ENCODE measurements around the gene CCDC87. TPM values are rescaled to one million over a fixed set of nuclear protein-coding genes. Genes with fewer than 3 reads are reported as not detected.

Gene CCDC87
- total and polyA plus RNA-seq, 2 donors (not counting 3 experiments of a cell fraction or from before 2014, with no cell fraction given), result 0.06 to 0.22 TPM

DNA sequence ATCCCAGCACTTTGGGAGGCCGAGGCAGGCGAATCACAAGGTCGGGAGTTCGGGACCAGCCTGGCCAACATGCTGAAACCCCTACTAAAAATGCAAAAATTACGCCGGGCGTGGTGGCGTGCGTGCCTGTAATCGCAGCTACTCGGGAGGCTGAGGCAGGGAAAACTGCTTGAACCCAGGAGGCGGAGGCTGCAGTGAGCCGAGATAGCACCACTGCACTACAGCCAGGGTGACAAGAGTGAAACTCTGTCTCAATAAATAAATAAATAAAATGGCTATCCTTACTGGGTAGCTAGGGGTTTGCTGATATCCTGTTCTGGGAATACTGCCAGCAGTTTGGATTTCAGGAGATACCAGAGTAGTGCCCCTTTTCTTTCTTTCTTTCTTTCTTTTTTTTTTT is 21.2 kb upstream of the CCDC87 start:
- no peak for TF ChIP-seq POLR2AphosphoS5 (IDR thresholded peaks at IDR 0.05; ENCODE audit: insufficient read depth, low read depth, low read length)
- no peak for TF ChIP-seq MYC (IDR thresholded peaks at IDR 0.05; ENCODE audit: low read depth, low read length)
- no peak for TF ChIP-seq MAX (IDR thresholded peaks at IDR 0.05; ENCODE audit: insufficient read depth, insufficient read length)
- TF ChIP-seq, protein P1, sequence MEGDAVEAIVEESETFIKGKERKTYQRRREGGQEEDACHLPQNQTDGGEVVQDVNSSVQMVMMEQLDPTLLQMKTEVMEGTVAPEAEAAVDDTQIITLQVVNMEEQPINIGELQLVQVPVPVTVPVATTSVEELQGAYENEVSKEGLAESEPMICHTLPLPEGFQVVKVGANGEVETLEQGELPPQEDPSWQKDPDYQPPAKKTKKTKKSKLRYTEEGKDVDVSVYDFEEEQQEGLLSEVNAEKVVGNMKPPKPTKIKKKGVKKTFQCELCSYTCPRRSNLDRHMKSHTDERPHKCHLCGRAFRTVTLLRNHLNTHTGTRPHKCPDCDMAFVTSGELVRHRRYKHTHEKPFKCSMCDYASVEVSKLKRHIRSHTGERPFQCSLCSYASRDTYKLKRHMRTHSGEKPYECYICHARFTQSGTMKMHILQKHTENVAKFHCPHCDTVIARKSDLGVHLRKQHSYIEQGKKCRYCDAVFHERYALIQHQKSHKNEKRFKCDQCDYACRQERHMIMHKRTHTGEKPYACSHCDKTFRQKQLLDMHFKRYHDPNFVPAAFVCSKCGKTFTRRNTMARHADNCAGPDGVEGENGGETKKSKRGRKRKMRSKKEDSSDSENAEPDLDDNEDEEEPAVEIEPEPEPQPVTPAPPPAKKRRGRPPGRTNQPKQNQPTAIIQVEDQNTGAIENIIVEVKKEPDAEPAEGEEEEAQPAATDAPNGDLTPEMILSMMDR (IDR thresholded peaks at IDR 0.05; ENCODE audit: extremely low read depth in 1 of 2, insufficient read depth in 1 of 2, low read depth in 1 of 2, low read length in 2 of 2), result no peak
- no peak for TF ChIP-seq FOS (IDR thresholded peaks at IDR 0.05; ENCODE audit: borderline replicate concordance, insufficient read depth, low read length)
- no peak for TF ChIP-seq POLR2A (IDR thresholded peaks at IDR 0.05; ENCODE audit: low read depth, low read length)
- TF ChIP-seq EZH2 (IDR thresholded peaks at IDR 0.05; ENCODE audit: borderline replicate concordance, low read depth, low read length, severe bottlenecking), result no peak
- TF ChIP-seq GATA2 (IDR thresholded peaks at IDR 0.05; ENCODE audit: insufficient read depth, insufficient read length, low read depth, low read length), result no peak
- TF ChIP-seq JUN (IDR thresholded peaks at IDR 0.05; ENCODE audit: borderline replicate concordance, insufficient read depth, insufficient read length, low read depth), result no peak
- no peak overlapping the region for H3K4me3 ChIP-seq (replicated peaks in 1 of 3; ENCODE audit: insufficient read depth in 1 of 3, low read depth in 1 of 3, low read length in 3 of 3)
- peaks cover 15% of the 10 kb centered on the region for H3K4me1 ChIP-seq (ENCODE audit: control insufficient read depth, extremely low read depth, insufficient read depth, low read length)
- no TSS peak for BruUV-seq (replicated peaks)
- no peaks in the 10 kb centered on the region for H3K36me3 ChIP-seq (ENCODE audit: control insufficient read depth in 2 of 2, extremely low read depth in 1 of 2, insufficient read depth in 2 of 2, low read length in 2 of 2)
- no peak overlapping the region for H3K4me2 ChIP-seq (ENCODE audit: insufficient read depth, low read length)
- H3K9me3 ChIP-seq (replicated peaks; ENCODE audit: control insufficient read depth, insufficient read depth, low read length), result no peaks in the 10 kb centered on the region
- ChIA-PET CTCF (no interaction called here), POLR2A (interaction anchor here (0.7 kb wide), 1 partner anchor 24 kb away, joined by 3 read pairs; no protein-coding TSS in a partner anchor)
- no peak overlapping the region for H3K9ac ChIP-seq (replicated peaks; ENCODE audit: extremely low read depth, insufficient read depth, low read length)
- dilution Hi-C loops (cut with MboI; ENCODE audit: extremely low pct_ligation_motif_present, low sequenced_read_pairs) (no loop called here), intact Hi-C loops (cut with micrococcal nuclease) (no loop called here)
- H3K27me3 ChIP-seq (ENCODE audit: control insufficient read depth in 2 of 2, insufficient read depth in 2 of 2, low read length in 2 of 2), result no peaks in the 10 kb centered on the region
- no peak for DNase-seq (ENCODE audit: low read depth, low spot score)
- no peaks in the 10 kb centered on the region for H3K9me1 ChIP-seq (replicated peaks; ENCODE audit: control insufficient read depth, extremely low read depth, insufficient read depth, low read length)
- no peak overlapping the region for H3K27ac ChIP-seq (ENCODE audit: insufficient read depth, low read depth, low read length)
- H4K20me1 ChIP-seq (replicated peaks; ENCODE audit: control insufficient read depth, extremely low read depth, insufficient read depth, low read length), result peaks cover 7% of the 10 kb centered on the region
- FAIRE-seq, result no peak
- peaks cover 26% of the 10 kb centered on the region for H3K79me2 ChIP-seq (ENCODE audit: control insufficient read depth, insufficient read depth, low read length)
- no peak overlapping the region for H2AFZ ChIP-seq (ENCODE audit: low read depth, low read length)
